Measurements from ENCODE around the gene TOR1A. TPM values are rescaled to one million over a fixed set of nuclear protein-coding genes. Genes with fewer than 3 reads are reported as not detected.
A peak's percentile ranks its signal among the peaks of the same experiment; 100 is the strongest.
"Not testable (repeated sequence)": the region's sequence is repeated elsewhere in the genome, so short reads cannot be mapped to it uniquely, and the experiment has no call there.

Gene TOR1A
- total RNA-seq, 1 donor = 51.4 TPM

DNA sequence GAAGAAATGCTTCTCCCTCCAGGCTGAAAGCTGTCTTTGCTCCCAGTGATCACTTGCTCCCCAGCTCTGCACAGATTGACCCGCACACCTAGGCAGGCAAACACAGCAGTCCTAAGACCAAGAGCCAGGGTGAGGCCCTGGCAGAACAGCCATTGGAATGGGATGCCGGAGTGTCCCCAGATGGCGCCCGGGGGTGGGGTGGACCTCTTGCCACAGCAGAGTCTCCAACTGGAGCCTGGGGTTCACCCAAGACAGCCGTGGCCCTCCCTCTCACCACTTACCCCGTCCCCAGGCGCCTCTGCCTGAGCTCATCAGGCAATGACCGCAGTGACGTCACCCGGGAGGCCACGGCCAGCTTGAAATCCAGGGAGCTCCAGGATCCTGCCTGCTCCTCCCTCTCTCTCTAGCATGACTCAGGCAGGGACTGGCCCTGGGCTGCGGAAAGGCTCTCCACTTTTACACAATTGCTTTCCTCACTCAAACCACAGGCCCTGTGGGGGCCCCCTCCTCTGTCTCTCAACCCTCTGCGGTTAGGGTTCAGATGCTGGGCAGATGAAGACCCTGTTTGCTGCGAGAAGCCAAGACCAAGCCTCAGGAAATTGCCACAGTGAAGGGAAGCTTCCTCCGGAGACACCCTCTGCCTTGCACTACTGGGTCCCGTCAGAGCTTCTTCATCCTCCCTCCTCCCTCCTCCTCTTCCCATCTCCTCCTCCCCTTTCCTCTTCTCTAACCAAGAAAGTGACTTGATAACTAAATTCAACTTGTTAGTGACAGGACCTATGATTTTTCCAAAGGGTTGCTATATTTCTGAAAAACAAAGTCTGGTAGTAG is 46.8 kb downstream of the TOR1A start:
- peak; percentile 100 for DNase-seq (ENCODE audit: low read depth)
- peak overlapping the region; percentile 40 for H3K4me3 ChIP-seq (ENCODE audit: low read depth, low read length)
- TF ChIP-seq, protein P1, sequence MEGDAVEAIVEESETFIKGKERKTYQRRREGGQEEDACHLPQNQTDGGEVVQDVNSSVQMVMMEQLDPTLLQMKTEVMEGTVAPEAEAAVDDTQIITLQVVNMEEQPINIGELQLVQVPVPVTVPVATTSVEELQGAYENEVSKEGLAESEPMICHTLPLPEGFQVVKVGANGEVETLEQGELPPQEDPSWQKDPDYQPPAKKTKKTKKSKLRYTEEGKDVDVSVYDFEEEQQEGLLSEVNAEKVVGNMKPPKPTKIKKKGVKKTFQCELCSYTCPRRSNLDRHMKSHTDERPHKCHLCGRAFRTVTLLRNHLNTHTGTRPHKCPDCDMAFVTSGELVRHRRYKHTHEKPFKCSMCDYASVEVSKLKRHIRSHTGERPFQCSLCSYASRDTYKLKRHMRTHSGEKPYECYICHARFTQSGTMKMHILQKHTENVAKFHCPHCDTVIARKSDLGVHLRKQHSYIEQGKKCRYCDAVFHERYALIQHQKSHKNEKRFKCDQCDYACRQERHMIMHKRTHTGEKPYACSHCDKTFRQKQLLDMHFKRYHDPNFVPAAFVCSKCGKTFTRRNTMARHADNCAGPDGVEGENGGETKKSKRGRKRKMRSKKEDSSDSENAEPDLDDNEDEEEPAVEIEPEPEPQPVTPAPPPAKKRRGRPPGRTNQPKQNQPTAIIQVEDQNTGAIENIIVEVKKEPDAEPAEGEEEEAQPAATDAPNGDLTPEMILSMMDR (IDR thresholded peaks at IDR 0.05; ENCODE audit: insufficient read depth, low read depth, low read length) = no peak

DNA sequence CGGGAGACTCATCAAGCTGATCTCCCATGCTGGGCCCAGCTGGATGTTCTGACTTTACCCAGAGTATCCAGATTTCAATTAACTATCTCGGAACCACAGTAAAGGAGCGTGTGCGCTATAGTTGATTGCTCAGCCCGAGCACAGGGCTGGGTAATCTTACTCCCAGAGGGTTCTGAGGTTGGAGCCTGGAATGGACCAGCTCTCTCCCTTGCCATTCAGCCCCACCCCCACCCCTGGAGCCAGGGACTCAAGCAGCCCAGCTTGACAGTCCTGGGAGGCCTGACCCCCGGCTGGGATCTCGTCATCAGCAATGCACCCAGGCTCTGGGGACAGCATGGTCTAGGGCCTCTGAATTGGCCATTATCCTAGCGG is 47.4 kb downstream of the TOR1A start:
- TF ChIP-seq, protein P1 (IDR thresholded peaks at IDR 0.05; ENCODE audit: insufficient read depth, low read depth, low read length) = no peak
- peak overlapping the region; percentile 40 for H3K4me3 ChIP-seq (ENCODE audit: low read depth, low read length)

DNA sequence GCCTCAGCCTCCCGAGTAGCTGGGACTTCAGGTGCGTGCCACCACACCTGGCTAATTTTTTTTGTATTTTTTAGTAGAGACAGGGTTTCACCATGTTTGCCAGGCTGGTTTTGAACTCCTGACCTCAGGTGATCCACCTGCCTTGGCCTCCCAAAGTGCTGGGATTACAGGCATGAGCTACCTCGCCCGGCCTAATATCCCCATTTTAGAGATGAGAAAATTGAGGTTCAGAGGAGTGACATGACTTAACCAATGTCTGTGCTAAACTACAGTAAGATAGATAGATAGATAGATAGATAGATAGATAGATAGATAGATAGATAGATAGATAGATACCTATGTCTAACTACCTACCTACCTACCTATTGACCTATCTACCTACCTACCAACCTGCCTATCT is 47.8 kb downstream of the TOR1A start:
- not testable (repeated sequence) for DNase-seq (ENCODE audit: low read depth); H3K4me3 ChIP-seq (ENCODE audit: low read depth, low read length)

More for the DNA sequence above, 47.4 kb downstream of the TOR1A start:
- no peak for DNase-seq (ENCODE audit: low read depth)

DNA sequence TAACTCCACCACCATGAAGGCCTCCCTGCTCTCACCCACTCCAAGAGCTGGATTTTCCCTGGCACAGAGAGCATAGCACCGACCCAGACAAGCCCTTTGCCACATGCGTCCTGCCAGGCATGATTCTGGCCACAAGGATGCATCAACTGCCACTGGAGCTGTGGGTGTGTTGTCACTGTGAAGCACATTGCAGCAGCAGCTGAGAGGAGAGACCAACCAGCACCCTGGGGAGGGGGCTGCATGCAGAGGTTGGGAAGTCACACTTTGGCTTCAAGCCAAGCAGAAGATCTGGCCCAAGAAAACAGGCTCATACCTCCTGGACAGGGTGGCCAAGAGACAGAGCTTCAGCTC is 48.5 kb downstream of the TOR1A start:
- TF ChIP-seq, protein P1 (IDR thresholded peaks at IDR 0.05; ENCODE audit: insufficient read depth, low read depth, low read length) = no peak
- DNase-seq (ENCODE audit: low read depth) = no peak
- no peak overlapping the region for H3K4me3 ChIP-seq (ENCODE audit: low read depth, low read length)

DNA sequence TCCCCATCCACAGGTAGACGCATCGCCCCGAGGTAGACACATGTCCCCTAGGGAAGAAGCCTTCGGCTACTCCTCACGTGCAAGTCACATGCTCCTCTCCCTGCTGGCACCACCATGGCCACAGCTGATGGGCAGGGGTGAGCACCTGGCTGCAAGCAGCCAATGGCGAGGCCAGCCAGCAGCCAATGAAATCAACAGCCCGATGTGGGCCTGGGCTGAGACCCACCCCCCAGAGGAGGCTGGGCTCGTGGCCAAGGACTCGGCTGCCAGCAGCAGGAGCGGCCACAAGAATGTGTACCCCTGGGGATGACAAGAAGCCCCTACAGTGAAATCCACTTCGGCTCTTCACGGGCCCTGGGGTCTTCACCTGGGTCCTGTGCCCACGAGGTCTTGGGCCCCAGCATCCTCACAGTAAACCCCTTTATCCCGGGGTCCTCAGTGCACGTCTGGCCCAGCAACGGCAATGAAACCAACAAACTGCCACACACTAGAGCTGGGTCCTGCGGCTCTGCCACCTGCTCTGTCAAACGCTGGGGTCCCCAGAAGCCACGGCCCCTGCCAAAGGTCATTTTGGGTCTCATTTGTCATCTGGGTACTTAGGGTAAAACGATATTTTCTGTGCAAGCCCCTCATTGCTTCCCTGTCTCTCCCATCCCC is 49.0 kb downstream of the TOR1A start:
- no peak overlapping the region for H3K4me3 ChIP-seq (ENCODE audit: low read depth, low read length)
- no peak for DNase-seq (ENCODE audit: low read depth)
- TF ChIP-seq, protein P1 (IDR thresholded peaks at IDR 0.05; ENCODE audit: insufficient read depth, low read depth, low read length) = no peak

DNA sequence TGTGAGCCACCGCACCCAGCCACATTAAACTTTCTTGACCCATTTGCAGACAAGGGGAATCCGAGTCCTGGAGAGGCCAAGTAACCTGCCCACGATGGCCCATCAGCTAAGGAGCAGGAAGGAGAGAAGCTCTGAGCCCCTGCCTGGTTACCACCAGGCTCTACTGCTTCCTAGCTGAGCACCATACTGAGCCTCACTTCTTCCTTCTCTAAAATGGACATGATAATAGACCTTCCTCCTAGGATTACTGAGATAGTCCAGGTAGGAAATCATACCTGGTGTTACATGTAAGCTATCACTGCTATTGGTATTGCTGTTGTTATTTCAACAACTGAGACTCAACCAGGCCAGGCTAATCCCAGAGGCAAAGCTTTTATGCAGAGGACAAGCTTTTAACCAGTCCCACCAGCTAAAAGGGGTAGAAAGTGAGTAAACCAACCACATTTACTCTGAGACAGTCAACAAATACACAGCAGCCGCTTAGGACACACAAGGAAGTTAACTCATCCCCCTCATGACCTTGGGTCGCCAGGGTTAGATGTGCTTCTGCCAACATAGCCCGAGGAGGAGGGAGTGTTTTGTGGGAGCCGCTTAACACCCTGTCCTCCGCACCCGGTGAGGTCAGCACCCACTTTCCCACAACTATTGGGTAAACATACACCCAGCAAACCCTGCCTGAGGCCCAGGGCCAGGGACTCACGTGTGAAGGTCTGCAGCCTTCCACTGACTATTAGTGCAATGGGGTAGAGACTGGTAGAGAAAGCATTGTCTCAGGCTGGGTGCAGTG is 50.5 kb downstream of the TOR1A start:
- TF ChIP-seq, protein P1 (IDR thresholded peaks at IDR 0.05; ENCODE audit: insufficient read depth, low read depth, low read length) = no peak
- DNase-seq (ENCODE audit: low read depth) = peak; percentile 98
- H3K4me3 ChIP-seq (ENCODE audit: low read depth, low read length) = no peak overlapping the region

DNA sequence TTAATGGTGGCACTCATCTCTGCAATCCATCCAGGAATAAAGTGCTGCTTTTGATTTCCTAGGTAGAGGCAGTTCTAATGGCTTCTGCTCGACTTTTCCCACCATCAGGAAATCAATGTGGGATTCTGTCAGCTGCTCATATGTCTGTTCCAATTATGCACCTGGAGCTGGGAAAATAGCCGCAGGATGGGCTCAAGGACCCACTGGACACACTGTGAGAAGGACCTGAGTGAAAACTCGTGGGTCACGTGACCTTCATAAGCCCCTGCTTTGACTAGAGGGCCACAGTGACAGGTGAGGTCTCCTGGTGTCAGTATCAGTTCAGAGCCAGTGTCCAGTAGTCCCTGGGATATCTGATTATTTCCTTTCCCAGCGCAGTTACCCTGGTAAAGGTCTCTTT is 53.2 kb downstream of the TOR1A start:
- H3K4me3 ChIP-seq (ENCODE audit: low read depth, low read length) = no peak overlapping the region
- DNase-seq (ENCODE audit: low read depth) = no peak
- TF ChIP-seq, protein P1 (IDR thresholded peaks at IDR 0.05; ENCODE audit: insufficient read depth, low read depth, low read length) = no peak
